ENCODE results near the gene MRGPRX4.

Gene MRGPRX4

GRCh38 chr11:18209058-18209457 is 36.4 kb downstream of the MRGPRX4 start:
- DNase-seq (ENCODE audit: low read depth in 2 of 2) = no peak

DNA sequence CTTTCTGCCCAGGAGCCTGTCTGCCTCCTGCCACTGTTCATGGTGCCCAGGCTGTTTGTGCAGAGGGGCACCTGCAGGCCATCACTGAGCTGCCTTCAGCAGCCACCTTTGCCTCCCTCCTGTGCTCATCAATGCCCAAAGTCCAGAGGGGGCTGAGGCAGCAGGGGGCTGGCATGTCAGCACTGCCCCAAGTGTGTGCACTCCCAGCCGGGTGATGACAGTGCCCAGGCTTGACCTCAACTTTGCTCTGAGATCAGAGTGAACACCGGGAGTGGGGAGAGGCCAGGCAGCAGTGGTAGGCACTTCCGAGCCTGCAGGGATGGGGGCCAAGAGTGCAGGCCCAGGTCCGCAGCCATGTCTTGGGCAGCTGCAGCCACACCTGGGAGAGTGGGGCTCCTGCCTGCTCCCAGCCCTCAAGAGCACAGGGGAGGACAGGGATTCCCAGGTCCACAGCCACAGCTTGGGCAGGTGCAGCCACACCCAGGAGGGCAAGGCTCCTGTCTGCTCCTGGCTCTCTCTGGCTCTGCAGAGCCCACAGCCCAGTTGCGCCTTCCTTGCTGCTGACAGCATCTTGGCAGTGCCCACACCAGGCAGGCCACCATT is 48.7 kb downstream of the MRGPRX4 start:
- no peak for DNase-seq (ENCODE audit: low read depth in 2 of 2)

DNA sequence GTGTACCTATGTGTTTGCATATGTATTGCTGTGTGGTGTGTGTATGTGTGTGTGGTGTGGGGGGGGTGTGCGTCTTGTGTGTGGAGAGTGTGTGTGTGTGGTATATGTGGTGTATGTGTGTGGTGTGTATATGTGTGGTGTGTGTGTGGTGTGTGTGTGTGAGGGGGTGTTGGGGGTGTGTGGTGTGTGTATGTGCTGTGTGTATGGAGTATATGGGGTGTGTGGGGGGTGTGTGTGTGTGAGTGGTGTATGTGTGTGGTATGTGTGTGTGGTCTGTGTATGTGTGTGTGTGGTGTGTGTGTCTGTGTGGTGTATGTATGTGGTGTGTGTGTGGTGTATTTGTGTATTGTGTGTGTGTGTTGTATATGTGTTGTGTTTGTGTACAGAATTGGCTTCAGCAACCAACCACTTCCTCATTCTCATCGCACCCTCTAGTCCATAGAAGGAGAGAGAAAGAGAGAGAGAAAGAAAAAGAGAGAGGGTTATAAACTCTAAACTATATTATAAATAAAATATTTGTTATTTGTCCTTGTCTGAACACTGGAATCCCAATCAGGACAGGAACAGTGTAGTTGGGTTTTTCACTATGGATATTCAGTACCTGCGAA is 50.3 kb downstream of the MRGPRX4 start:
- no peak for DNase-seq (ENCODE audit: low read depth in 2 of 2)
